Measurements from ENCODE around the gene CDC42EP2. TPM values are rescaled to one million over a fixed set of nuclear protein-coding genes. Genes with fewer than 3 reads are reported as not detected.

Gene CDC42EP2
- total RNA-seq, 1 experiment from 2014 or later = 11.9 TPM

- Histone ChIP-seq H3K14ac (ENCODE audit: insufficient read depth, low read length) (no peak overlapping the region), H2BK5ac (ENCODE audit: insufficient read length, low read length) (no peak overlapping the region), H3K23ac (ENCODE audit: insufficient read length, low read depth, low read length) (no peak overlapping the region), H3K4me2 (ENCODE audit: insufficient read depth, insufficient read length, low read length) (no peak overlapping the region), H3K27me3 (ENCODE audit: insufficient read depth, low read length) (no peaks in the 10 kb centered on the region), H2BK12ac (ENCODE audit: insufficient read length, low read depth, low read length) (no peak overlapping the region), H2BK120ac (ENCODE audit: low read depth, low read length, poor library complexity, severe bottlenecking) (no peak overlapping the region), H3K4me1 (ENCODE audit: insufficient read depth, low read length) (no peaks in the 10 kb centered on the region), H4K5ac (ENCODE audit: insufficient read length, low read depth, low read length) (no peak overlapping the region), H3K18ac (ENCODE audit: insufficient read length, low read depth, low read length) (no peak overlapping the region), H3K4ac (ENCODE audit: low read depth, low read length) (no peak overlapping the region), H2AFZ (ENCODE audit: low read length) (no peak overlapping the region), H3K79me2 (ENCODE audit: insufficient read depth, low read length) (no peaks in the 10 kb centered on the region), H2AK5ac (ENCODE audit: insufficient read length, low read length) (no peak overlapping the region), H4K91ac (ENCODE audit: insufficient read length, low read depth, low read length) (no peak overlapping the region), H3T11ph (ENCODE audit: low read length) (no peak overlapping the region), H3K56ac (ENCODE audit: insufficient read length, low read depth, low read length) (no peak overlapping the region), H4K8ac (replicated peaks; ENCODE audit: insufficient read length, low read depth, low read length) (no peak overlapping the region), H3K23me2 (ENCODE audit: insufficient read length, low read depth, low read length, poor library complexity, severe bottlenecking) (no peaks in the 10 kb centered on the region), H4K20me1 (ENCODE audit: control insufficient read depth, insufficient read depth, insufficient read length) (no peaks in the 10 kb centered on the region), H2BK20ac (ENCODE audit: low read depth, low read length, poor library complexity, severe bottlenecking) (no peak overlapping the region), H3K9ac (ENCODE audit: extremely low read depth, insufficient read length, low read length) (no peak overlapping the region), H3K79me1 (ENCODE audit: insufficient read depth, low read depth, low read length, poor library complexity, severe bottlenecking) (no peaks in the 10 kb centered on the region), H3K9me3 (ENCODE audit: control insufficient read depth, low read depth, low read length) (no peaks in the 10 kb centered on the region), H2BK15ac (ENCODE audit: low read depth, low read length) (no peak overlapping the region), H3K27ac (ENCODE audit: insufficient read length, low read depth, low read length) (no peak overlapping the region)
- H3K27me3 Mint-ChIP-seq (ENCODE audit: low read depth) = no peaks in the 10 kb centered on the region
- DNase-seq = no peak
- peak overlapping the region in 2 of 3 experiments; percentile 52 to 77; a peak in 3 of 7 replicates for H3K27ac Mint-ChIP-seq
- peaks cover 0 to 3% of the 10 kb centered on the region in 2 experiments; a peak in 1 of 4 replicates for H3K4me1 Mint-ChIP-seq
- no CpG with 5 or more reads among the region's 2 CpGs for WGBS (ENCODE audit: extremely low coverage, insufficient read length, low lambda C conversion rate)
- H3K9me3 Mint-ChIP-seq = no peaks in the 10 kb centered on the region
- TF ChIP-seq, protein P1, sequence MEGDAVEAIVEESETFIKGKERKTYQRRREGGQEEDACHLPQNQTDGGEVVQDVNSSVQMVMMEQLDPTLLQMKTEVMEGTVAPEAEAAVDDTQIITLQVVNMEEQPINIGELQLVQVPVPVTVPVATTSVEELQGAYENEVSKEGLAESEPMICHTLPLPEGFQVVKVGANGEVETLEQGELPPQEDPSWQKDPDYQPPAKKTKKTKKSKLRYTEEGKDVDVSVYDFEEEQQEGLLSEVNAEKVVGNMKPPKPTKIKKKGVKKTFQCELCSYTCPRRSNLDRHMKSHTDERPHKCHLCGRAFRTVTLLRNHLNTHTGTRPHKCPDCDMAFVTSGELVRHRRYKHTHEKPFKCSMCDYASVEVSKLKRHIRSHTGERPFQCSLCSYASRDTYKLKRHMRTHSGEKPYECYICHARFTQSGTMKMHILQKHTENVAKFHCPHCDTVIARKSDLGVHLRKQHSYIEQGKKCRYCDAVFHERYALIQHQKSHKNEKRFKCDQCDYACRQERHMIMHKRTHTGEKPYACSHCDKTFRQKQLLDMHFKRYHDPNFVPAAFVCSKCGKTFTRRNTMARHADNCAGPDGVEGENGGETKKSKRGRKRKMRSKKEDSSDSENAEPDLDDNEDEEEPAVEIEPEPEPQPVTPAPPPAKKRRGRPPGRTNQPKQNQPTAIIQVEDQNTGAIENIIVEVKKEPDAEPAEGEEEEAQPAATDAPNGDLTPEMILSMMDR (conservative IDR thresholded peaks at IDR 0.05) = no peak
- H3K36me3 Mint-ChIP-seq (ENCODE audit: insufficient read depth in 1 of 3, low read depth in 3 of 3) = peaks cover 25 to 74% (median 65%) of the 10 kb centered on the region in 3 experiments; a peak in 6 of 7 replicates
- H3K4me3 Mint-ChIP-seq = no peak overlapping the region
Observed at GRCh38 chr11:65278356-65278755, 36.3 kb upstream of the CDC42EP2 start.

Measured in H9 (cell line).